ENCODE data around the gene ELF3.
"Not testable (repeated sequence)": the region's sequence is repeated elsewhere in the genome, so short reads cannot be mapped to it uniquely, and the experiment has no call there.

Gene ELF3

DNA sequence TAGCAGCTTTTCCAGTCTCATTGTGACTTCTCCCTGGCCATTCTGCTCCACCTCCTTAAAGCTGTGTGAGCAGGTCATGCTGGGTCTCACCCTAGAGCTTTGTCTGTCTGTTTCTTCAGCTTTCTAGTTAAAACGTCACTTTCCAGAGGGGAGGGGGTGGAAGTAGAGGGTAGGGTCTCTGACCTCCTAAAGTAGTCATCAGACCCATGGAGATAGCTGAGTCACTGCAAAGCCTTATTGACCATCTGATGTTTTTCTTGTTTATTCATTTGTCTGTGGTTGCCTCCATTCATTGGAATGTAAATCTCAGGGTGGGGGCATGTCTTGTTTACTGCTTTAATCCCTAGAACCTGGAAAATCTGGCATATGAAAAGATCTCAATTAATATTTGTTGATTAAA lies 52.7 kb downstream of the ELF3 start:
- H2AFZ ChIP-seq (ENCODE audit: low read depth, low read length, severe bottlenecking), result no peak overlapping the region
- H3F3A ChIP-seq (ENCODE audit: insufficient read depth), result no peaks in the 10 kb centered on the region
- no peak overlapping the region for H3K27ac ChIP-seq (ENCODE audit: low read depth, low read length)

GRCh38 chr1:202064889-202065312 lies 54.5 kb downstream of the ELF3 start:
- H3K27ac ChIP-seq (ENCODE audit: low read depth, low read length); H2AFZ ChIP-seq (ENCODE audit: low read depth, low read length, severe bottlenecking): not testable (repeated sequence)

More for the DNA sequence above, 52.7 kb downstream of the ELF3 start:
- H3K4me2 ChIP-seq (ENCODE audit: low read depth, low read length, poor library complexity, severe bottlenecking), result no peak overlapping the region
- no peaks in the 10 kb centered on the region for H3K9me3 ChIP-seq (ENCODE audit: insufficient read depth, low read length)
- TF ChIP-seq EZH2phosphoT487 (conservative IDR thresholded peaks at IDR 0.05; ENCODE audit: low read length) (no peak), CTCF (IDR thresholded peaks at IDR 0.05; ENCODE audit: insufficient read depth, low read length, poor library complexity, severe bottlenecking) (no peak)
- H3K27me3 ChIP-seq (ENCODE audit: low read length), result no peaks in the 10 kb centered on the region
- no peak overlapping the region for H3K4me3 ChIP-seq (ENCODE audit: insufficient read depth, low read length, poor library complexity, severe bottlenecking)
- no peaks in the 10 kb centered on the region for H3K9me2 ChIP-seq (replicated peaks; ENCODE audit: insufficient read depth, low read length)
- no peaks in the 10 kb centered on the region for H3K79me2 ChIP-seq (ENCODE audit: insufficient read depth, low read length)
- H3K9ac ChIP-seq (ENCODE audit: low read length), result no peak overlapping the region
- H4K20me1 ChIP-seq (ENCODE audit: low read depth, low read length), result no peaks in the 10 kb centered on the region
- H3K36me3 ChIP-seq (ENCODE audit: low read length), result no peaks in the 10 kb centered on the region

More at GRCh38 chr1:202064889-202065312, 54.5 kb downstream of the ELF3 start:
- H3K9me2 ChIP-seq (replicated peaks; ENCODE audit: insufficient read depth, low read length); H3K36me3 ChIP-seq (ENCODE audit: low read length); H3K9ac ChIP-seq (ENCODE audit: low read length); H3K4me2 ChIP-seq (ENCODE audit: low read depth, low read length, poor library complexity, severe bottlenecking); H4K20me1 ChIP-seq (ENCODE audit: low read depth, low read length); H3F3A ChIP-seq (ENCODE audit: insufficient read depth); H3K9me3 ChIP-seq (ENCODE audit: insufficient read depth, low read length); H3K79me2 ChIP-seq (ENCODE audit: insufficient read depth, low read length); H3K27me3 ChIP-seq (ENCODE audit: low read length); H3K4me3 ChIP-seq (ENCODE audit: insufficient read depth, low read length, poor library complexity, severe bottlenecking): not testable (repeated sequence)
